Osteocyte (in vitro differentiated cells): Measurements from ENCODE around the gene CRCP. TPM values are rescaled to one million over a fixed set of nuclear protein-coding genes. Genes with fewer than 3 reads are reported as not detected.
A peak's percentile ranks its signal among the peaks of the same experiment; 100 is the strongest.
"Not testable (repeated sequence)": the region's sequence is repeated elsewhere in the genome, so short reads cannot be mapped to it uniquely, and the experiment has no call there.

Source experiments
- DNase-seq: peaks from one replicate; pipeline ENCODE4 v3.0.0; 2021; ENCODE audit warnings: mixed read lengths; ENCODE audit not compliant: unreplicated experiment; ENCODE audit errors: extremely low spot score
- H3K27ac Mint-ChIP-seq: one replicate; pipeline ENCODE4 v1.8.0; 2021; ENCODE audit warnings: mild to moderate bottlenecking, mixed read lengths; ENCODE audit not compliant: unreplicated experiment
- H3K27me3 Mint-ChIP-seq: one replicate; pipeline ENCODE4 v1.8.0; 2021; ENCODE audit warnings: mixed read lengths; ENCODE audit not compliant: unreplicated experiment
- H3K36me3 Mint-ChIP-seq: one replicate; pipeline ENCODE4 v1.8.0; 2021; ENCODE audit warnings: mixed read lengths; ENCODE audit not compliant: unreplicated experiment
- H3K4me1 Mint-ChIP-seq: one replicate; pipeline ENCODE4 v1.8.0; 2021; ENCODE audit warnings: mixed read lengths; ENCODE audit not compliant: unreplicated experiment
- H3K4me3 Mint-ChIP-seq: one replicate; pipeline ENCODE4 v1.8.0; 2021; ENCODE audit warnings: mild to moderate bottlenecking, moderate library complexity, mixed read lengths; ENCODE audit not compliant: unreplicated experiment
- H3K9me3 Mint-ChIP-seq: one replicate; pipeline ENCODE4 v1.8.0; 2021; ENCODE audit warnings: mixed read lengths; ENCODE audit not compliant: unreplicated experiment
- CTCF ChIP-seq: fragments of 200-600 bp; sonication (generic); IDR thresholded peaks from 2 replicates; pipeline ENCODE4 v1.5.0; 2021; ENCODE audit warnings: antibody characterized with exemption, mild to moderate bottlenecking, moderate library complexity
- total RNA-seq: library from RNA; stranded (reverse); gene quantifications from 2 replicates; pipeline ENCODE4 v1.2.1, GENCODE V29; 2021

The CRCP gene
- total RNA-seq, 1 donor from 2014 or later = 26.5 TPM

- H3K9me3 Mint-ChIP-seq = no peaks in the 10 kb centered on the region
- no peak overlapping the region for H3K27ac Mint-ChIP-seq
- peaks cover 37% of the 10 kb centered on the region for H3K4me1 Mint-ChIP-seq
- no peak for TF ChIP-seq CTCF
- H3K27me3 Mint-ChIP-seq = no peaks in the 10 kb centered on the region
- H3K36me3 Mint-ChIP-seq = peaks cover 42% of the 10 kb centered on the region
- no peak for DNase-seq
- H3K4me3 Mint-ChIP-seq = no peak overlapping the region
Observed at GRCh38 chr7:66142334-66142733, 27.7 kb downstream of the CRCP start.

- H3K4me1 Mint-ChIP-seq = peaks cover 37% of the 10 kb centered on the region
Observed at GRCh38 chr7:66142996-66143395, 28.3 kb downstream of the CRCP start.

GRCh38 chr7:66143876-66144332 is 29.3 kb downstream of the CRCP start:
- no peak for TF ChIP-seq CTCF
- DNase-seq = no peak
- peaks cover 35% of the 10 kb centered on the region for H3K36me3 Mint-ChIP-seq
- peaks cover 40% of the 10 kb centered on the region for H3K4me1 Mint-ChIP-seq
- H3K9me3 Mint-ChIP-seq = no peaks in the 10 kb centered on the region
- H3K27me3 Mint-ChIP-seq = no peaks in the 10 kb centered on the region
- H3K27ac Mint-ChIP-seq = no peak overlapping the region
- no peak overlapping the region for H3K4me3 Mint-ChIP-seq

More at GRCh38 chr7:66142996-66143395, 28.3 kb downstream of the CRCP start:
- H3K27me3 Mint-ChIP-seq = no peaks in the 10 kb centered on the region
- H3K9me3 Mint-ChIP-seq = no peaks in the 10 kb centered on the region
- no peak overlapping the region for H3K27ac Mint-ChIP-seq
- H3K4me3 Mint-ChIP-seq = no peak overlapping the region
- no peak for DNase-seq
- no peak for TF ChIP-seq CTCF
- H3K36me3 Mint-ChIP-seq = peaks cover 38% of the 10 kb centered on the region

- DNase-seq = no peak
- Mint-ChIP-seq H3K27me3 (no peaks in the 10 kb centered on the region), H3K4me1 (peaks cover 43% of the 10 kb centered on the region), H3K4me3 (no peak overlapping the region), H3K9me3 (no peaks in the 10 kb centered on the region), H3K36me3 (peaks cover 32% of the 10 kb centered on the region), H3K27ac (peak overlapping the region; percentile 16)
- TF ChIP-seq CTCF = no peak
Observed at GRCh38 chr7:66145400-66146104, 30.9 kb downstream of the CRCP start.

GRCh38 chr7:66146701-66147100 is 32.1 kb downstream of the CRCP start:
- H3K27me3 Mint-ChIP-seq = no peaks in the 10 kb centered on the region
- DNase-seq = no peak
- no peaks in the 10 kb centered on the region for H3K9me3 Mint-ChIP-seq
- H3K4me1 Mint-ChIP-seq = peaks cover 48% of the 10 kb centered on the region
- peaks cover 26% of the 10 kb centered on the region for H3K36me3 Mint-ChIP-seq
- TF ChIP-seq CTCF = no peak
- no peak overlapping the region for H3K4me3 Mint-ChIP-seq
- H3K27ac Mint-ChIP-seq = peak overlapping the region; percentile 1

- H3K36me3 Mint-ChIP-seq = peaks cover 28% of the 10 kb centered on the region
- H3K9me3 Mint-ChIP-seq, H3K27ac Mint-ChIP-seq, H3K27me3 Mint-ChIP-seq, DNase-seq, H3K4me3 Mint-ChIP-seq: not testable (repeated sequence)
- peaks cover 58% of the 10 kb centered on the region for H3K4me1 Mint-ChIP-seq
Observed at GRCh38 chr7:66147657-66148056, 33.0 kb downstream of the CRCP start.
